Large intestine (tissue), 3 donors: Measurements from ENCODE around the gene DIPK1C. TPM values are rescaled to one million over a fixed set of nuclear protein-coding genes. Genes with fewer than 3 reads are reported as not detected.

Experiments
- DNase-seq, 2 donors: peaks; one replicate each; pipeline versions ENCODE4 v3.0.0 to v3.0.0-alpha.2; 2013
- H3K27ac ChIP-seq: one replicate; pipeline ENCODE4 v1.5.1; 2013; ENCODE audit warnings: low read length
- H3K27me3 ChIP-seq: 2 replicates; pipeline ENCODE4 v1.6.1; 2013; ENCODE audit warnings: low read length; ENCODE audit not compliant: control insufficient read depth, insufficient read depth
- H3K36me3 ChIP-seq: 2 replicates; pipeline ENCODE4 v1.6.1; 2013; ENCODE audit warnings: low read length; ENCODE audit not compliant: control insufficient read depth, insufficient read depth
- H3K4me1 ChIP-seq: one replicate; pipeline ENCODE4 v1.6.1; 2013; ENCODE audit warnings: low read length; ENCODE audit not compliant: control insufficient read depth, insufficient read depth
- H3K4me3 ChIP-seq: one replicate; pipeline ENCODE4 v1.5.1; 2013; ENCODE audit warnings: low read length
- H3K9me3 ChIP-seq: one replicate; pipeline ENCODE4 v1.6.1; 2013; ENCODE audit warnings: mild to moderate bottlenecking, low read depth, low read length, moderate library complexity; ENCODE audit not compliant: control insufficient read depth
- WGBS: methylation state at CpG from one replicate; pipeline ENCODE4 v1.1.5; 2013; ENCODE audit warnings: low lambda C conversion rate; ENCODE audit not compliant: insufficient coverage; 5-methylcytosine and 5-hydroxymethylcytosine counted together
- polyA plus RNA-seq: library from polyadenylated mRNA; unstranded; fragments of 120-200 nt; gene quantifications from one replicate; pipeline ENCODE4 v1.2.1, GENCODE V29; 2013

Gene DIPK1C
- polyA plus RNA-seq, 1 donor: 0.33 TPM

DNA sequence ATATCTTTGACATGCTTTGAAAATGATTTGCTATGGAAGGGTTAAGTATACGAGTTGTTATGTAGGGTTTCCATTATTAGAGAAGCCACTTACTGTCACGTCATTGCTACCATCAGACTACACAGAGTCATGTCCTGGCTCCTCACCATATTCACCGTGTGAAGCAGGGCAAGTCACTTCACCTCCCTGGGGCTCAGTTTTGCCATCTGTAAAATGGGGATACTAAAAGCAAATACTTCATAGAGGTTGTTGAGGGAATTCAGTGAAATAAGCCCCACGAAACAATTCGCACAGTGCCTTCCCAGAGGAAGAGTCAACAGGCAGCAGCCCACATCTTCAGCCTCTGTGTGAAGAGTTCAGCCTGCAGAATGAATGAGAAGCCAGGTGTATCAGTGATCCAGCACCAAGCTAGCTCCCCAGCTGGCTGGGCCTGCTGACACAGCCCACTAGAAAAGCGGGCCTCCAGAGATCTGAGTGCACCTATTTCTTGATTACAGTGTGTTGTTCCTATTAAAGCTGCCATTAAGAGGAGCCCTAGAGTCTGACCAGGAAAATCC, 3.4 kb downstream of the DIPK1C start:
- H3K9me3 ChIP-seq: peaks cover 5% of the 10 kb centered on the region
- H3K27me3 ChIP-seq: peaks cover 50% of the 10 kb centered on the region
- no peak for DNase-seq
- no peak overlapping the region for H3K4me3 ChIP-seq
- H3K36me3 ChIP-seq: no peaks in the 10 kb centered on the region
- no peak overlapping the region for H3K27ac ChIP-seq
- H3K4me1 ChIP-seq: peaks cover 4% of the 10 kb centered on the region
- WGBS: no CpG with 5 or more reads among the region's 6 CpGs

- Histone ChIP-seq H3K4me1 (peaks cover 4% of the 10 kb centered on the region), H3K27me3 (peaks cover 44% of the 10 kb centered on the region), H3K36me3 (no peaks in the 10 kb centered on the region), H3K4me3 (no peak overlapping the region), H3K9me3 (peaks cover 5% of the 10 kb centered on the region), H3K27ac (no peak overlapping the region)
- WGBS: no CpG with 5 or more reads among the region's 7 CpGs
- no peak for DNase-seq
These were observed 4.0 kb downstream of the DIPK1C start for GRCh38 chr18:74453016-74453566.

GRCh38 chr18:74451148-74451547, 6.0 kb downstream of the DIPK1C start:
- peaks cover 2% of the 10 kb centered on the region for H3K9me3 ChIP-seq
- no peak overlapping the region for H3K27ac ChIP-seq
- peaks cover 2% of the 10 kb centered on the region for H3K4me1 ChIP-seq
- no peak overlapping the region for H3K4me3 ChIP-seq
- DNase-seq: peak in 1 of 2 donors; percentile 20
- no CpG with 5 or more reads among the region's 11 CpGs for WGBS
- peaks cover 28% of the 10 kb centered on the region for H3K27me3 ChIP-seq
- H3K36me3 ChIP-seq: no peaks in the 10 kb centered on the region

- DNase-seq: no peak
- Histone ChIP-seq H3K27ac (no peak overlapping the region), H3K36me3 (no peaks in the 10 kb centered on the region), H3K4me1 (no peaks in the 10 kb centered on the region), H3K9me3 (peaks cover 2% of the 10 kb centered on the region), H3K4me3 (no peak overlapping the region), H3K27me3 (peaks cover 23% of the 10 kb centered on the region)
- WGBS: no CpG with 5 or more reads among the region's 7 CpGs
These were observed 6.5 kb downstream of the DIPK1C start for GRCh38 chr18:74450626-74451025.

GRCh38 chr18:74447404-74448152, 9.5 kb downstream of the DIPK1C start:
- peaks cover 5% of the 10 kb centered on the region for H3K27me3 ChIP-seq
- 100% methylated on average over 1 of the region's 16 CpGs for WGBS
- H3K36me3 ChIP-seq: no peaks in the 10 kb centered on the region
- H3K4me3 ChIP-seq: no peak overlapping the region
- H3K27ac ChIP-seq: no peak overlapping the region
- peaks cover 4% of the 10 kb centered on the region for H3K4me1 ChIP-seq
- peaks cover 2% of the 10 kb centered on the region for H3K9me3 ChIP-seq
- DNase-seq: no peak

DNA sequence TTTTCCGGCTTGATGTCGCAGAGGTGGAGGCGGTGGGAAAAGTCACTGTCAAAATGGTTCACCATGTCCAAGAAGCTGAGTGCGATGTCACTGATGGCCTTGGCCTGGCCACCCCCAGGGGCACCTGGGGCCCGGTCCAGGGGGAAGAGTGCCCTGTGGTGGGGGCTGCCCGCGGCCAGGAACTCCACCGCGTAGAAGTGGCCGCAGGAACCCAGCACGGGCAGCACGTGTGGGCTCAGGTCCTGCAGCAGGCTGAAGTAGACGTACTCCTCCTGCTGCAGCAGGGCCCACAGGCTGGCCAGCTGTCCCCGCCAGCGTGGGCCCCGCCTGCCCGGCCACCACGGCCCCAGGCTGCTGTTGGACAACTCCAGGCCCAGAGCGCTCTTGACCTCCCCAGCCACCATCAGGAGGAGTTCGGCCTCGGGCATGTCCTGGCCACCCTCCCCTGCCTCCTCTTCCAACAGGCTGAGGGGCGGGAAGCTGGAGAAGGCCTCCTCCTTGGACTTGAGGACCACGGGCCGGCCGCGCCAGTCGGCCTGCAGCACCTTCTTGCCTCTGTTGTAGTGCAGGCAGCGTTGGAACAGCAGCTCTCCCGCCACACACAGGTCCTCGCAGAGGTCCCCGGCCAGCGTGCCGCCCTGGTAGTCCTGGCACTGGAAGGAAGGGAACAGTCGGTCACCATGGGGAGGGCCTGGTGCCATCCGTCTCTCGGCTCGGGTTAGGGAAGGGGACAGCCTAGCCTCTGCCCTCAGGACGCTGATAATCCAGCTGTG, 10.3 kb downstream of the DIPK1C start:
- H3K4me1 ChIP-seq: peaks cover 4% of the 10 kb centered on the region
- no peak overlapping the region for H3K4me3 ChIP-seq
- peaks cover 5% of the 10 kb centered on the region for H3K27me3 ChIP-seq
- no peaks in the 10 kb centered on the region for H3K36me3 ChIP-seq
- DNase-seq: no peak
- WGBS: no CpG with 5 or more reads among the region's 38 CpGs
- H3K9me3 ChIP-seq: peaks cover 2% of the 10 kb centered on the region
- no peak overlapping the region for H3K27ac ChIP-seq

DNA sequence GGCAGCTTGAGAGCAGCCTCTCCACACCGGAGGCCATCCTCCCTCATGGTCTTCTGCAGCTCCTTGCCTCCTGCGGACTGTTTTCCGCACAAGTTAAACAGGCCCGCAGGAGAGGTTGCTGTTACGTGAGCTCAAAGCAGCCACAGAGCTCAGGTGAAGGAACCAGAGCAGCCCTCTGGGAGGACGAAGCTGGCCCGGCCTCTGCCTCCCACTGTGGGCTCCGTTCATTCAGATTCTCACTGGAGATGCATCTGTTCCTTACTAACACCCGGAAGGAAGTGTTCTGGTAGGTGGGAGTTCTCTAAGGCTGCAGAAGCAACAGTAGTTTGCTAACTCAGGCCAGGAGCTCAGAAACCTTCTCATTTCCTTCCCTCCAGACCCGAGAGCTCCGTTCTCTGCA, 10.9 kb downstream of the DIPK1C start:
- WGBS: 60% methylated on average over 1 of the region's 11 CpGs
- peaks cover 4% of the 10 kb centered on the region for H3K4me1 ChIP-seq
- no peak overlapping the region for H3K4me3 ChIP-seq
- no peak overlapping the region for H3K27ac ChIP-seq
- DNase-seq: no peak
- no peaks in the 10 kb centered on the region for H3K36me3 ChIP-seq
- H3K27me3 ChIP-seq: peaks cover 5% of the 10 kb centered on the region
- H3K9me3 ChIP-seq: peaks cover 2% of the 10 kb centered on the region

GRCh38 chr18:74445585-74445984, 11.5 kb downstream of the DIPK1C start:
- H3K36me3 ChIP-seq: no peaks in the 10 kb centered on the region
- H3K27ac ChIP-seq: no peak overlapping the region
- DNase-seq: no peak
- H3K4me3 ChIP-seq: no peak overlapping the region
- H3K9me3 ChIP-seq: peaks cover 2% of the 10 kb centered on the region
- peaks cover 4% of the 10 kb centered on the region for H3K4me1 ChIP-seq
- H3K27me3 ChIP-seq: peaks cover 5% of the 10 kb centered on the region
- no CpG with 5 or more reads among the region's 14 CpGs for WGBS

GRCh38 chr18:74444104-74444503, 13.0 kb downstream of the DIPK1C start:
- no CpG with 5 or more reads among the region's 3 CpGs for WGBS

DNA sequence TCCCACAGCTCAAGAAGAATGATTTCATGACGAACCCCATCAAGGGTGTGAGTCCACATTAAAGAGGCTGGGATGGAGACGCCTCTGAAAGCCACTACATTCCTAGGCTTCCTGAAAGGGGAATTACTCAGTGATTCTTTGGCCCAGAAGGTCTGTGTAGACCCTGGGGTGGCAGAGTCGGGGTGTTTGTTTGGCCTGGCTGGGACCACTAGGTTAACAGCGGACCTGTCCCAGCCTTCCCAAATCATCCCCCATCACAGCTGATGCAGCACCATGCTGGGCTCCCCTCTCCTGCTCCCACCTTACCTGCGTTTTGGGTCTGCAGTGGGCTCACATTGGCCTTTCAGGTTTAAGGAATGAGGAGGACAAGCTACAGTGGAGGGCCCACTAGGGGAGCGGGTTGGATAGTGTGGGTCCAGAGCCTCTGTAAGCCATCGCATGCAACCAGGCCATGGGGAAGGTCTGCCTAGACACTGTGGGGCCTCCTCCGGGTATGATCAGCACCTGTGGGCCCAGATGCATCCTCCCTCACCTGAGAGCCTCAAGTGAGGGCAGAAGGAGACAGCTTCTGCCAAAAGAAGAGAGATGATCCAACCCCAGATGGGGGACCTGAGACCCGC, 16.2 kb downstream of the DIPK1C start:
- H3K36me3 ChIP-seq: no peaks in the 10 kb centered on the region
- no peak overlapping the region for H3K27ac ChIP-seq
- no CpG with 5 or more reads among the region's 9 CpGs for WGBS
- peaks cover 4% of the 10 kb centered on the region for H3K4me1 ChIP-seq
- H3K4me3 ChIP-seq: no peak overlapping the region
- H3K9me3 ChIP-seq: no peaks in the 10 kb centered on the region
- no peak for DNase-seq
- H3K27me3 ChIP-seq: peaks cover 7% of the 10 kb centered on the region

More at GRCh38 chr18:74444104-74444503, 13.0 kb downstream of the DIPK1C start:
- no peaks in the 10 kb centered on the region for H3K36me3 ChIP-seq
- H3K27ac ChIP-seq: no peak overlapping the region
- H3K27me3 ChIP-seq: peaks cover 5% of the 10 kb centered on the region
- H3K9me3 ChIP-seq: peaks cover 2% of the 10 kb centered on the region
- H3K4me3 ChIP-seq: no peak overlapping the region
- DNase-seq: no peak
- H3K4me1 ChIP-seq: peaks cover 4% of the 10 kb centered on the region
